ENCODE measurements around the gene TOX2.
A peak's percentile ranks its signal among the peaks of the same experiment; 100 is the strongest.

The TOX2 gene

DNA sequence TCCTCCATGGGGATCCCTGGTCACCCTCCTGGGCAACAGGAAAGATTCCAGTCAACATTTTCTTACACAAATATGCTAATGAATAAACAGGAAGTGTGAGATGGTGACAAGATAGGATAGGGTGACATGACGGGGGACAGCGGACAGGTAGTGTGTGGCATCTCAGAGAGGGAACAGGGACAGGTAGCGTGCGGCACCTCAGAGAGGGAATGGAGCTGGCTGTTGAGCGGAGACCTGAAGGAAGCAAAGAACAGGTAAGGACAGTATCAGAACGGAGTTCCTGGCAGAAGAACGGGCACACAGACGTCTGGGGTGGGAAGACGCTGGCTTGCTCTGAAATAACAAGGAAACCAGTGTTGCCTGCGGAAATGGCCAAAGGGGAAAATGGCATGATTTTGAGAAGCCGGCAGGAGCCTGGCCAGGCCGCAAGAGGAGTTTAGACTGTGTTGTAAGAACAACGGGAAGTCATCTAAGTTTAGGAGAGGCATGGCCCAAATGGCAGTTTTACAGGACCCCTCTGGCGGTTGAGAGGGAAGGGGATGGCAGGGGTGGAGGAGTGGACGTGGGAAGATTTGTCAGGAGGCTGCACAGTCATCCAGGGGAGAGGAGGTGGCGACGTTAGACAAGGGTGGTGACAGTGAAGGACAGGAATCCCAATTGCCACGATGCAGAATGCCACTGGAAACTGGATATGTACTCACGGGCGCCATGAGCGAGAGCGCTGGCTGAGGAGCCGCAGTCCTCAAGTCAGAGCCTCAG is 160.7 kb downstream of the TOX2 start:
- no peak for DNase-seq (ENCODE audit: low read depth in 3 of 3)

DNA sequence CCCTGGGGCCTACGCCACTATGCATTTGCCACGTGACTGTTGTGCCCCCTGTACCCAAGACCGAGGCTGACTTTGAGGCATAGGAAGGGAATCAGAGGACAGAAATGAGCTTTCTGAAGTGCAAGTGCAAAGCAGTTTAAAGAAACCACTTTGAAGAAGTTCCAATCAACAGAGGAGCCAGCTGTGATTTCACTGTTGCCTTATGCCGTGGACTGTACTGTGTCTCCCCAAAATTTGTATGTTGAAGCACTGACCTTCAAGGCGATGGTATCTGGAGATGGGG is 161.2 kb downstream of the TOX2 start:
- no peak for DNase-seq (ENCODE audit: low read depth in 3 of 3)

DNA sequence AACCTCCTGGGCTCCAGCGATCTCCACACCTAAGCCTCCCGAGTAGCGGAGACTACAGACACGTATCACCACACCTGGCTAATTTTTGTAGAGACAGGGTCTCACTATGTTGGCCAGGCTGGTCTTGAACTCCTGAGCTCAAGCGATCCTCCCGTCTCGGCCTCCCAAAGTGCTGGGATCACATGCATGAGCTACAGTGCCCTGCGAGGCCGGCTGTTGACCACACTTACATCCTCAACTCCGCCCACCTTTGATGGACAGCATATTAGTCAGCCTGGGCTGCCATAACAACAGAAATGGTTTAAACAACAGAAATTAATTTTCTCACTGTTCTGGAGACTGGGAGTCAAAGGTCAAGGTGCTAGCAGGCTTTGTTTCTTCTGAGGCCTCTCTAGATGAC is 164.6 kb downstream of the TOX2 start:
- DNase-seq (ENCODE audit: low read depth in 3 of 3), result no peak

DNA sequence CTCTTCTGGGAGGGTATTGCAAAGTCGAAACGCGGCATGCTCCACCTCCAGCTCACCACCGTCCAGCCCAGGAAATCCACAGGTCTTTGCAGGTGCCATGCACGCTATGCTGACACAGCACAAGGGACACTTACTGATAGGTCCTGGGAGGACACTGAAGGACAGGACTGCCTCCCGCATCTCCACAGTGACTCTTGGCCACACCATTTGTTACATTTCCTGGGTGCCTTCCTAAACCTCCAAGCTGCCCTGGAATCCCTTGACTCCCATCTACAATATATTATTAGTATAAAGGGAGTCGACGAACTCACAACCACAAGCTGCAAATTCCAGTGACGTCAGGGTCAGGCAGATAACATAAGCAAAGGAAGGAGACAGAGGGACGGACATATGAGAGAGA is 165.4 kb downstream of the TOX2 start:
- DNase-seq (ENCODE audit: low read depth in 3 of 3), result no peak

GRCh38 chr20:44080646-44081267 is 166.1 kb downstream of the TOX2 start:
- DNase-seq (ENCODE audit: low read depth in 3 of 3), result peak; percentile 59 to 75 (median 70)

- DNase-seq (ENCODE audit: low read depth in 3 of 3), result no peak
Measured at GRCh38 chr20:44081476-44081875, 166.8 kb downstream of the TOX2 start.

- no peak for DNase-seq (ENCODE audit: low read depth in 3 of 3)
Measured at GRCh38 chr20:44081888-44082287, 167.2 kb downstream of the TOX2 start.

DNA sequence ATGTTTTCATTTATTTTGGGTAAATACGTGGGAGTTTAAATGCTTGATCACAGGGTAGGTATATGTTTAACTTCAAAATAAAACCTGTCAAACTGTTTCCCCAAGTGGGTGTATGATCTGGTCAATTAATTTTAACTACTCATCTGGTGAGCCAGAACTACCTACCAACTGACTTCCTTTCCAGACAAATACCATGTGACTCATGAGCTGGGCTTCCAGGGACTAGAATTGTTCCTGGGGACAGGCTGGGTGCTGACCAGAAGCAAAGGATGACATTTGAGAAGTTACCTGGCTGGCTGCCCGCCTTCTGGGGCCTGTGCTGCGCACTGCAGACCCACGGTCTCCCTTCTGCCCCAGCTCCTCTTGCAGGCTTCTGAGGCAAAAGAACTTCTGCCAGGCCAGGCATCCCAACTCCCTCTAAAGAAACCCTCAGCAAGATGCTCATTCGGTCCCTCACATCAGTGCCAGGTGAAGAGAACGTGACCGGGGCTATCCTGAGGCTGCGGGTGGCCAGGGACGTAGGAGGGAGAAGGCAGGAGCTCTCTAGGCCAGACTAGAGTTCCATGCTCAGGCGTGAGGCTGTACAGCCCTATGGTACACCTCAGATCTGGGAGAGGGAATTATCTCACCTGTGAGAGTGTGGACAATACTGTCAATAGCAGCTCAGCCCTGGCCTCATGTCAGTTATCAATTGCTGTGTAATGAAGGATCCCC is 168.7 kb downstream of the TOX2 start:
- no peak for DNase-seq (ENCODE audit: low read depth in 3 of 3)

- no peak for DNase-seq (ENCODE audit: low read depth in 3 of 3)
Measured at GRCh38 chr20:44084439-44084838, 169.8 kb downstream of the TOX2 start.

GRCh38 chr20:44084891-44085290 is 170.2 kb downstream of the TOX2 start:
- no peak for DNase-seq (ENCODE audit: low read depth in 3 of 3)

GRCh38 chr20:44085616-44086434 is 171.2 kb downstream of the TOX2 start:
- no peak for DNase-seq (ENCODE audit: low read depth in 3 of 3)

DNA sequence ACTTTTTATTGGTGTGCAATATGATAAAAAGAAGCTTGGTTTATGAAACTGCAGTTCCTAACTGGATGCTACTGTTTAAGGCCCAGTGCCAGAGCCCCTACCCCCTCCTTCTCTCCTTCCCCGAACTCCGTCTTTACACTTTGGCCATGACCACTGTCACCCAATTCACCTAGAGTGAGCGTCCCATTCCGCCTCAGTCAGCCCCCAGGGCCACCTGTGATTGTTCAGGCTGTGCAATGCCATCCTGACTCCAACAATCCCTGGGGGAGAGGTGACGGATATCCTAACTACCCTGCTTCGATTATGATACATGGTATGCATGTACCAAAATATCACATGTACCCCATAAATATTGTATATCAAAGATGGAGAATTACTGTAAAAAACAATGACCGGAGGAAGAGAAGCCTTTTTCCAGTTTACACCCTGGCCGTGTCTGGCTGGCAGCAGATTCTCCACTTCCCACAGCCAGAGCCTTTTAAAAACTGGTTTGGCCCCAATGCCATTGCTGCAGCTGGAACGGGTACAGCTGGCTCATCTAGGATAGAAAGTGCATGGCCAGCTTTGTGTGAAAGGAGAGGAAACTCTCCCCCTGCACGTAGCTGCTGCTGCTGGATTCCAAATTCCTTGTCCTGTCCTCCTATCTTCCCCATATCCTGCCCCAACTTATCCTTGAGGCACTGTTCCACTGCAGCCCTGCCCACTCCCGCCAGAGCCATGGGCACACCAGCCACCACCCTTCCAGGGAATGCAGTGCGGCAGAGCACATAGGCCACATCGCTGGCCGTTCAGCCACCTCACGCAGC is 172.6 kb downstream of the TOX2 start:
- no peak for DNase-seq (ENCODE audit: low read depth in 3 of 3)

DNA sequence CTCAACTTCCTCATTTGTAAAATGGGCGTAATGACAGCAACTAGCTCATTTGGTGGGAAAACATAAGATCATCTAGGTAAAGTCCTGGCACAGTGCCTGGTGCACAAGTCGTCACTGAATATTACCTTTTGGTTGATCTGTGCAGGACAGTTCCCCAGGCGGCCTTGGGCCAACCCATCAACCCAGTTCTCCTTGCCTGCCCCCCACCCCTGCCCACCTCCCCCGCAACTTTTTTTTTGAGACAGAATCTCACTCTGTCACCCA is 173.1 kb downstream of the TOX2 start:
- no peak for DNase-seq (ENCODE audit: low read depth in 3 of 3)

- DNase-seq (ENCODE audit: low read depth in 3 of 3), result no peak
Measured at GRCh38 chr20:44089987-44090674, 175.5 kb downstream of the TOX2 start.

- no peak for DNase-seq (ENCODE audit: low read depth in 3 of 3)
Measured at GRCh38 chr20:44091026-44091425, 176.4 kb downstream of the TOX2 start.

DNA sequence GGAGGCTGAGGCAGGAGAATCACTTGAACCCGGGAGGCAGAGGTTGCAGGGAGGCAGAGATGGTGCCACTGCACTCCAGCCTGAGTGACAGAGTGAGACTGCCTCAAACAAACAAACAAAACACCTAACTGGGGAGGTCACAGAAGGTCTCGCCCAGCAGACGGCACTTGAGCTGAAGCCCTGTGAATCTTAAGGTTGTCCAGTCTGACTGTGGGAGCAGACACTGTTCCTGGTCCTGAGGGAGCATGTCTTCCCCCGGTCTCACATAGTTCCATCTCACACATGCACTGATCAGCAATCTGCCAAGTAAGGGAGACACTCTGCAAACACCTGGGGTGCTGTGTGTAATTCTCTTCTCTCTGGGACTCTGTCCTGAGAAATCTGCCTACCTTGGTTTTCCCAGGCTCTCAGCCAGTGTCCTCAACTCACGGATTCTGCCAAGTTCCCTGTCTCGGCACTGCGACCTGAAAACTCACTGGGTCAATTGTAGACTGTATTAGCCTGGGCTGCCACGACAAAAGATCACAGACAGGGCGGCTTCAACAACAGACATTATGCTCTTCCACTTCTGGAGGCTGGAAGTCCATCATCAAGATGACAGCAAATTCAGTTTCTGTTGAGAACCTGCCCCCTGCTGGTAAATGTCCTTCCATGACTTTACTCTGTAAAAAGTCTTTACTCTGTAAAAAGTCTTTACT is 178.0 kb downstream of the TOX2 start:
- DNase-seq (ENCODE audit: low read depth in 3 of 3), result no peak

DNA sequence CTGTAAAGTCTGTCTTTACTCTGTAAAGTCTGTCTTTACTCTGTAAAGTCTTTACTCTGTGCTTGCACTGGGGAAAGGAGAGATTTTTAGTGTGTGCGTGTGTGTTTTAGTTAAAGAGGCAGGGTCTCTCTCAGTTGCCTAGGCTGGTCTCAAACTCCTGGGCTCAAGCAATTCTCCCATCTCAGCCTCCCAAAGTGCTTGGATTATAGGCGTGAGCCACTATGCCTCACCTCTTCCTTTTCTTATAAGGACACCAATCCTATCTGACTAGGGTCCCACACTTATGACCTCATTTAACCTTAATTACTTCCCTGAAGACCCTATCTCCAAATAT is 178.6 kb downstream of the TOX2 start:
- no peak for DNase-seq (ENCODE audit: low read depth in 3 of 3)

DNA sequence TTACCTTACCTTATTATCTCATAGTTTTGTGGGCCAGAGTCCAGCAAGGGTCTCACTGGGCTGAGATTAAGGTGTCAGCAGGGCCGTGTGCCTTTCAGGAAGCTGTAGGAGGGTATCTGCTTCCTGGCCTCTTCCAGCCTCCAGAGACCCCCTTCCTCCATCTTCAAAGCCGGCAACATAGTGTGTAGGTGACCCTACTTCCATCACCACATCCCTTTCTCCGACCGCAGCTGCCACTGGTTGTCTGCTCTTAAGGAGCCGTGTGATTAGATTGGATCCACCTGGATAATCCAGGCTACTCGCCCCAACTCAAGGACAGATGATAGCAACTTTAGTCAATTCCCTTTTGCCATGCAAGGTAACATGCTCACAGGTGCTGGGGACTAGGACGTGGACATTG is 181.2 kb downstream of the TOX2 start:
- no peak for DNase-seq (ENCODE audit: low read depth in 3 of 3)

GRCh38 chr20:44097521-44098255 is 183.0 kb downstream of the TOX2 start:
- DNase-seq (ENCODE audit: low read depth in 3 of 3), result no peak

- no peak for DNase-seq (ENCODE audit: low read depth in 3 of 3)
Measured at GRCh38 chr20:44098256-44098630, 183.6 kb downstream of the TOX2 start.

Data from stimulated activated CD4-positive, alpha-beta T cell treated with anti-CD3 and anti-CD28 coated beads, TNF-alpha, amount 100 ng/mL, for 24 hours (primary cell).